A549 (cell line): ENCODE results near the gene PSORS1C1. TPM values are rescaled to one million over a fixed set of nuclear protein-coding genes. Genes with fewer than 3 reads are reported as not detected.

Experiments
- ATAC-seq, 2 experiments: fragments of 200-7000 bp in 1 of 2; fragments of >200 bp in 1 of 2; cut with Nextera tagmentation in 1 of 2; cut with Tn5 transposase in 1 of 2; 3 replicates each; pipeline versions ENCODE4 v1.8.0 to v1.9.1; 2018 to 2020; ENCODE audit warnings: mild to moderate bottlenecking in 1 of 2, moderate library complexity in 1 of 2
- CTCF ChIA-PET: fragments of 300-600 bp; sonication (Branson Sonifier 250); formaldehyde crosslinking; extraction: SDS; loops from one replicate; lab custom pipeline; 2021; ENCODE audit warnings: antibody characterized with exemption, inconsistent platforms; lab: Yijun Ruan, JAX
- POLR2A ChIA-PET: fragments of 350-600 bp; formaldehyde crosslinking; extraction: SDS; loops from one replicate; lab custom pipeline; 2021; ENCODE audit warnings: antibody characterized with exemption, inconsistent platforms; lab: Yijun Ruan, JAX
- DNase-seq, 2 experiments: peaks; one replicate each; pipeline versions ENCODE4 v3.0.0 to v3.0.0-alpha.2; 2011 to 2016; ENCODE audit warnings: low read depth in 1 of 2, low spot score in 1 of 2
- FAIRE-seq: peaks from 2 replicates; lab custom pipeline; 2011; peaks lifted over from hg19 to GRCh38; lab: Jason Lieb, UNC
- H3K27ac ChIP-seq, 2 experiments: fragments of >200 bp; sonication (Bioruptor Twin); formaldehyde crosslinking; 3 replicates each; pipeline ENCODE4 v1.5.1; 2016 to 2017
- H3K4me1 ChIP-seq: fragments of >200 bp; sonication (Bioruptor Twin); formaldehyde crosslinking; 3 replicates; pipeline ENCODE4 v1.6.1; 2016
- H3K4me2 ChIP-seq: fragments of >200 bp; sonication (Bioruptor Twin); formaldehyde crosslinking; 3 replicates; pipeline ENCODE4 v1.6.1; 2016
- H3K4me3 ChIP-seq: fragments of >200 bp; sonication (Bioruptor Twin); formaldehyde crosslinking; 3 replicates; pipeline ENCODE4 v1.5.1; 2016
- H3K9me3 ChIP-seq: fragments of >200 bp; sonication (Bioruptor Twin); formaldehyde crosslinking; 3 replicates; pipeline ENCODE4 v1.6.1; 2016
- CEBPB ChIP-seq, 2 experiments: fragments of >200 bp in 1 of 2; sonication (Bioruptor Twin) in 1 of 2; formaldehyde crosslinking in 1 of 2; IDR thresholded peaks; 2 replicates each; pipeline ENCODE4 v1.6.1; 2012 to 2016
- CHD2 ChIP-seq: fragments of 150-350 bp; IDR thresholded peaks from 2 replicates; pipeline ENCODE4 v1.6.1; 2014; ENCODE audit warnings: low read length; ENCODE audit not compliant: partially characterized antibody
- CHD4 ChIP-seq: fragments of 200-600 bp; sonication (generic); IDR thresholded peaks from 2 replicates; pipeline ENCODE4 v1.6.1; 2016; ENCODE audit warnings: antibody characterized with exemption, mild to moderate bottlenecking, borderline replicate concordance
- EHF ChIP-seq: fragments of 250-450 bp; sonication (Bioruptor Pico); IDR thresholded peaks from 2 replicates; pipeline ENCODE4 v1.5.0; 2020; ENCODE audit warnings: mild to moderate bottlenecking
- EHMT2 ChIP-seq: fragments of 200-600 bp; sonication (generic); IDR thresholded peaks from 2 replicates; pipeline ENCODE4 v1.6.1; 2016; ENCODE audit warnings: antibody characterized with exemption, low read depth, mild to moderate bottlenecking, moderate library complexity
- EP300 ChIP-seq, 2 experiments: fragments of >200 bp; sonication (Bioruptor Twin); formaldehyde crosslinking; IDR thresholded peaks; 2 replicates in 1 of 2; 3 replicates in 1 of 2; pipeline ENCODE4 v1.6.1; 2016 to 2017
- ESRRA ChIP-seq: fragments of 150-350 bp; IDR thresholded peaks from 2 replicates; pipeline ENCODE4 v1.6.1; 2014; ENCODE audit warnings: mild to moderate bottlenecking, low read length, borderline replicate concordance
- FOSB ChIP-seq: fragments of 250-450 bp; sonication (Bioruptor Pico); IDR thresholded peaks from 2 replicates; pipeline ENCODE4 v1.5.0; 2020; ENCODE audit warnings: mild to moderate bottlenecking, moderate library complexity
- FOSL2 ChIP-seq, 2 experiments: fragments of 450-650 bp in 1 of 2; fragments of >200 bp in 1 of 2; sonication (Bioruptor Twin) in 1 of 2; formaldehyde crosslinking; IDR thresholded peaks; 2 replicates each; pipeline versions ENCODE4 v1.5.0 to v1.6.1; 2016 to 2020; ENCODE audit warnings: mild to moderate bottlenecking in 1 of 2, moderate library complexity in 1 of 2
- HDAC2 ChIP-seq: fragments of 200-600 bp; sonication (generic); IDR thresholded peaks from 2 replicates; pipeline ENCODE4 v1.6.1; 2016
- HES2 ChIP-seq: fragments of >200 bp; sonication (Bioruptor Twin); formaldehyde crosslinking; IDR thresholded peaks from 2 replicates; pipeline ENCODE4 v1.6.1; 2016
- HEYL ChIP-seq: fragments of 250-450 bp; sonication (Bioruptor Pico); IDR thresholded peaks from 2 replicates; pipeline ENCODE4 v1.8.0; 2021; ENCODE audit warnings: mild to moderate bottlenecking, moderate library complexity
- HOXB13 ChIP-seq: fragments of 250-450 bp; sonication (Bioruptor Pico); IDR thresholded peaks from 2 replicates; pipeline ENCODE4 v1.5.0; 2020; ENCODE audit warnings: low read depth, mild to moderate bottlenecking, moderate library complexity
- JUN ChIP-seq, 2 experiments: fragments of >200 bp; sonication (Bioruptor Twin); formaldehyde crosslinking; IDR thresholded peaks; 2 replicates in 1 of 2; 3 replicates in 1 of 2; pipeline ENCODE4 v1.6.1; 2016 to 2017
- KDM5A ChIP-seq: fragments of 200-600 bp; sonication (generic); IDR thresholded peaks from 2 replicates; pipeline ENCODE4 v1.6.1; 2016; ENCODE audit warnings: antibody characterized with exemption, mild to moderate bottlenecking
- MAX ChIP-seq: IDR thresholded peaks from 2 replicates; pipeline ENCODE4 v1.6.1; 2012
- MAZ ChIP-seq: fragments of 150-350 bp; IDR thresholded peaks from 2 replicates; pipeline ENCODE4 v1.6.1; 2014; ENCODE audit warnings: antibody characterized with exemption, low read depth, low read length, borderline replicate concordance
- MYC ChIP-seq: IDR thresholded peaks from 2 replicates; pipeline ENCODE4 v1.6.1; 2012; ENCODE audit warnings: mild to moderate bottlenecking, inconsistent platforms, low read length, improper control_type of control experiment, borderline replicate concordance
- POLR2AphosphoS2 ChIP-seq: conservative IDR thresholded peaks from 2 replicates; pipeline ENCODE4 v1.6.1; 2012; ENCODE audit warnings: low read length, improper control_type of control experiment, inconsistent platforms
- REST ChIP-seq: fragments of 200-600 bp; sonication (generic); IDR thresholded peaks from 2 replicates; pipeline ENCODE4 v1.6.1; 2016; ENCODE audit warnings: antibody characterized with exemption, mild to moderate bottlenecking, moderate library complexity
- RFX5 ChIP-seq: fragments of 450-650 bp; IDR thresholded peaks from 2 replicates; pipeline ENCODE4 v1.7.1; 2014; ENCODE audit warnings: antibody characterized with exemption, mild to moderate bottlenecking, moderate library complexity
- ZSCAN20 ChIP-seq: fragments of 250-450 bp; sonication (Bioruptor Pico); IDR thresholded peaks from 2 replicates; pipeline ENCODE4 v1.8.0; 2022; ENCODE audit warnings: mild to moderate bottlenecking, moderate library complexity
- WGBS: methylation state at CpG from one replicate; pipeline ENCODE4 v1.1.6; 2017; ENCODE audit errors: missing lambda C conversion rate; 5-methylcytosine and 5-hydroxymethylcytosine counted together
- polyA plus RNA-seq, 4 experiments: library from polyadenylated mRNA; depleted of rRNA in 3 of 4; stranded (reverse); fragments of >200 nt; fragmentation: RNase III in 1 of 4; extraction: RNeasy Plus Mini Kit Qiagen cat#74134 plus additional on column Dnase treatment in 1 of 4; gene quantifications; 2 replicates in 3 of 4; 3 replicates in 1 of 4; pipeline ENCODE4 v1.2.3, GENCODE V29; 2011 to 2017
- TF ChIP-seq, protein P1 (sequence below): fragments of >200 bp; sonication (Bioruptor Twin); formaldehyde crosslinking; IDR thresholded peaks from 3 replicates; pipeline ENCODE4 v1.6.1; 2016
- TF ChIP-seq, protein P2 (sequence below): fragments of >200 bp; sonication (Bioruptor Twin); formaldehyde crosslinking; IDR thresholded peaks from 3 replicates; pipeline ENCODE4 v1.5.1; 2016

PSORS1C1 gene
- polyA plus RNA-seq, 2 of the 4 experiments (the other 2 are of a cell fraction), result 2.3 to 4.3 TPM

DNA sequence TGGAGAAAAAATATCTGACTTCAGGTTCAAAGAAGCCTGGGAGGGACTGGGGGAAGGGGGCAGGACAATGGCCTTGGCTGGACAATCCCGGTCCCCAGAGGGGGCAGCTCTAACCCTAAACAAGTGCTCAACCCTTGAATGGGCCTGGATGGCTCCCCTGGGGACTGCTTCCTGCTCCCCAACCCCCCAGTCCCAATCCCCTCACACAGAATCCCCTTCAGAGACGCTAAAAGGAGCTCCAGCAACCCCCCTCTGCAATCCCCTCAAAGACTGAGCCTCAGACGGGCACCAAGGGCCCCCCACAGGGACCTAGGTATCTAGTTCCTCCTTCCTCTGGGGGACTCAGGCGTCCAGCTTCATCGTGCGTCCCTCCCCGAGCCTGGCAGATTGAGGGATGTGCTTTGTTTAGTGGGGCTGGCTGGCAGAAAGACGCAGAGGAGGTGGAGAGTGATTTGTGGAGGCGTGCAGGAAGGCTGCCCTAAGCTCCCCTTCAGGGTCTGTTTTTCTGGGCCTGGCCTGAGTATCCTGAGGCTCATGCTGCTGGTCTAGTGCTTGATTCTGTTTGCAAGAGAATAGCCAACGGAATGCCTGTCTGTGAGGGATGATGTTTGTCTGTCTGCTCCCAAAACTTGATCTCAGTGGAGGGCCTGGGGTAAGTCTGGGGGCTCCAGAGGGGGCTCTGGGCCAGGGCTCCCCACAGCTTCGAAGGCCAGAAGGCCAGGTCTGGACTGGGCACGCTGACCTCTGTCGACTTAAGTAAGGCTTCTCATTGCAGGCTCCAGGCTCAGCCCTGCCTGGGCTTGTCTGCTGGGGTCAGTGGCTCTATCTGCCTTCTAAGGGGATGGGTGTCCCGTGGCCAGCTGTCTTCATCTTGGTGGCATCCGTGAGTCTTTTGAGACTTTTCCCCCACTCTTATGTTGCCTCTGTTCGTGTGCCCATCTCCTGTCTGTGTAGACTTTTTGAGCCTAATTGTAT is 57.6 kb downstream of the PSORS1C1 start:
- H3K9me3 ChIP-seq, result no peaks in the 10 kb centered on the region
- ATAC-seq, result no peak
- WGBS, result 83% methylated on average over 13 of the region's 16 CpGs

GRCh38 chr6:31172973-31173384 is 58.4 kb downstream of the PSORS1C1 start:
- TF ChIP-seq EHMT2 (no peak), HOXB13 (CRISPR knock-in tag) (no peak), EP300 (IDR thresholded peaks at IDR 0.05) (no peak), CHD4 (no peak), JUN (IDR thresholded peaks at IDR 0.05) (no peak), MYC (no peak), CEBPB (IDR thresholded peaks at IDR 0.05) (no peak), POLR2AphosphoS2 (no peak), ZSCAN20 (no peak)
- TF ChIP-seq, protein P1, sequence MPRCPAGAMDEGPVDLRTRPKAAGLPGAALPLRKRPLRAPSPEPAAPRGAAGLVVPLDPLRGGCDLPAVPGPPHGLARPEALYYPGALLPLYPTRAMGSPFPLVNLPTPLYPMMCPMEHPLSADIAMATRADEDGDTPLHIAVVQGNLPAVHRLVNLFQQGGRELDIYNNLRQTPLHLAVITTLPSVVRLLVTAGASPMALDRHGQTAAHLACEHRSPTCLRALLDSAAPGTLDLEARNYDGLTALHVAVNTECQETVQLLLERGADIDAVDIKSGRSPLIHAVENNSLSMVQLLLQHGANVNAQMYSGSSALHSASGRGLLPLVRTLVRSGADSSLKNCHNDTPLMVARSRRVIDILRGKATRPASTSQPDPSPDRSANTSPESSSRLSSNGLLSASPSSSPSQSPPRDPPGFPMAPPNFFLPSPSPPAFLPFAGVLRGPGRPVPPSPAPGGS, result no peak
- TF ChIP-seq, all 56 proteins: peak for 0
- Histone ChIP-seq H3K4me1 (peaks cover 8% of the 10 kb centered on the region; the same call in 2 of the 3 replicates), H3K4me2 (no peak overlapping the region), H3K9me3 (no peaks in the 10 kb centered on the region), H3K27ac (0 out of 6 replicates have a peak overlapping the region, but pooled peaks of 1 of the 2 experiments have one; percentile 28), H3K4me3 (no peak overlapping the region)
- 83% methylated on average over 5 of the region's 5 CpGs for WGBS
- CTCF ChIA-PET, result interaction anchor here (0.9 kb wide), 1 partner anchor 193 kb away, joined by 3 read pairs; no protein-coding TSS in a partner anchor
- no peak for DNase-seq
- FAIRE-seq, result no peak
- POLR2A ChIA-PET, result no interaction called here
- ATAC-seq, result no peak

More for the DNA sequence above, 57.6 kb downstream of the PSORS1C1 start:
- H3K27ac ChIP-seq, result no peak overlapping the region
- FAIRE-seq (no peak), DNase-seq (no peak)
- H3K4me2 ChIP-seq, result no peak overlapping the region
- TF ChIP-seq RFX5, result no peak
- no peak for TF ChIP-seq FOSL2 (IDR thresholded peaks at IDR 0.05)
- no peak for TF ChIP-seq FOSL2 (CRISPR knock-in tag; IDR thresholded peaks at IDR 0.05)
- no peak for TF ChIP-seq KDM5A
- POLR2A ChIA-PET, result no interaction called here
- H3K4me1 ChIP-seq, result peaks cover 8% of the 10 kb centered on the region; the same call in 2 of the 3 replicates
- no peak overlapping the region for H3K4me3 ChIP-seq
- CTCF ChIA-PET, result interaction anchor here (0.7 to 0.9 kb wide), 2 partner anchors 20 to 194 kb away, joined by 3 read pairs; no protein-coding TSS in a partner anchor

- no peak overlapping the region for H3K4me2 ChIP-seq
- H3K4me3 ChIP-seq, result no peak overlapping the region
- H3K9me3 ChIP-seq, result no peaks in the 10 kb centered on the region
- 0 out of 6 replicates have a peak overlapping the region, but pooled peaks of 1 of the 2 experiments have one; percentile 28 for H3K27ac ChIP-seq
- ATAC-seq (no peak), FAIRE-seq (no peak), DNase-seq (no peak)
- peaks cover 8% of the 10 kb centered on the region; the same call in 2 of the 3 replicates for H3K4me1 ChIP-seq
- ChIA-PET POLR2A (no interaction called here), CTCF (interaction anchor here (0.9 to 1.3 kb wide), 3 partner anchors 19 to 193 kb away, joined by 3 read pairs; no protein-coding TSS in a partner anchor)
- WGBS, result 41% methylated on average over 2 of the region's 3 CpGs
- TF ChIP-seq ZSCAN20, result no peak
- no peak for TF ChIP-seq ESRRA
- no peak for TF ChIP-seq HES2
- TF ChIP-seq CHD4, result no peak
- TF ChIP-seq MAZ, result no peak
- no peak for TF ChIP-seq FOSB
- TF ChIP-seq, protein P2, sequence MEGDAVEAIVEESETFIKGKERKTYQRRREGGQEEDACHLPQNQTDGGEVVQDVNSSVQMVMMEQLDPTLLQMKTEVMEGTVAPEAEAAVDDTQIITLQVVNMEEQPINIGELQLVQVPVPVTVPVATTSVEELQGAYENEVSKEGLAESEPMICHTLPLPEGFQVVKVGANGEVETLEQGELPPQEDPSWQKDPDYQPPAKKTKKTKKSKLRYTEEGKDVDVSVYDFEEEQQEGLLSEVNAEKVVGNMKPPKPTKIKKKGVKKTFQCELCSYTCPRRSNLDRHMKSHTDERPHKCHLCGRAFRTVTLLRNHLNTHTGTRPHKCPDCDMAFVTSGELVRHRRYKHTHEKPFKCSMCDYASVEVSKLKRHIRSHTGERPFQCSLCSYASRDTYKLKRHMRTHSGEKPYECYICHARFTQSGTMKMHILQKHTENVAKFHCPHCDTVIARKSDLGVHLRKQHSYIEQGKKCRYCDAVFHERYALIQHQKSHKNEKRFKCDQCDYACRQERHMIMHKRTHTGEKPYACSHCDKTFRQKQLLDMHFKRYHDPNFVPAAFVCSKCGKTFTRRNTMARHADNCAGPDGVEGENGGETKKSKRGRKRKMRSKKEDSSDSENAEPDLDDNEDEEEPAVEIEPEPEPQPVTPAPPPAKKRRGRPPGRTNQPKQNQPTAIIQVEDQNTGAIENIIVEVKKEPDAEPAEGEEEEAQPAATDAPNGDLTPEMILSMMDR, result no peak
- TF ChIP-seq KDM5A, result no peak
- no peak for TF ChIP-seq REST
- no peak for TF ChIP-seq MAX
- no peak for TF ChIP-seq HEYL (CRISPR knock-in tag)
- TF ChIP-seq EP300 (IDR thresholded peaks at IDR 0.05), result no peak
- no peak for TF ChIP-seq MYC
- TF ChIP-seq HDAC2, result no peak
- TF ChIP-seq CHD2, result no peak
- TF ChIP-seq EHF (CRISPR knock-in tag), result no peak
These were observed 58.8 kb downstream of the PSORS1C1 start for GRCh38 chr6:31173406-31173805.
